Activated T-cell treated with anti-CD3 and anti-CD28 coated beads for 24 hours (primary cell): Measurements from ENCODE around the gene SOS1.
"Not testable (repeated sequence)": the region's sequence is repeated elsewhere in the genome, so short reads cannot be mapped to it uniquely, and the experiment has no call there.

Experiments
- DNase-seq: peaks from one replicate; pipeline ENCODE4 v3.0.0-alpha.2; 2020; ENCODE audit warnings: low read depth

SOS1 gene

DNA sequence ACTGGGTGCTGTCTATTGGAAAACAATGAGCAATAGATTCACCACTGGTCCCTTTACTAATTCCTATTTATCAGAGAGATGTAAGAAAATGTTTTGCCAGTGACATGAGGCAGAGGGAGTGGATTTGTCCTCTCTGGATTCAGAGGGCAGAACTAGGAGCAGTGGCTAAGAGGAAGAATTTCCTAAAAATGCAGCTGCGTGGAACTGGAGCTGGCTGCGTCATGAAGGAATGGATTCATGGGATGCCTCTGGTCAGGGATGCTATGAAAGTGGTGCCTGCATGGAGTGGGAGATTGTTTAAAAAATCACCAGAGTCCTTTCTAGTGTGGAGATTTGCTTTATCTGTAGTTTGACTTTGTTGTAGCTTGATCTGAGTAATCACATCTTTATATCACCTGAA is 152.8 kb downstream of the SOS1 start:
- DNase-seq, result no peak

DNA sequence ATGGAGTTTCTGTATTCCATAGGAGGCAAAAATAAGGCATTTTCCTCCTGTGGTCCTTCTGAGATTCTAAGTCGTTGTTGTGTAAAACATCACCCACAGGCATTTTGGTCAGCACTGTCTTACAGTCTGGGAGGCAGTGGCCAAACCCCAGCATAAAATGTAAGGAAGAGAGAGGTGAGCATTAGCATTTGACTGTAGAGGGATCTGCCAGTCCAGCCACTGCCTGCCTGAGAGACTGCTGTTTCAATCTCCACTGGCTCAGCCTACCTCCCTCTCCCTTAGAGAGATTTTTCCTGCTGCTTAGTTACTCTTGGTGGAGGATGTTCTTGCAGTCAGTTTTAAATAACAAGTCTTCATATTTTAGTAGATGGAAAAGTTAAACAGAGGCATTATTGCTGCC is 154.2 kb downstream of the SOS1 start:
- no peak for DNase-seq

DNA sequence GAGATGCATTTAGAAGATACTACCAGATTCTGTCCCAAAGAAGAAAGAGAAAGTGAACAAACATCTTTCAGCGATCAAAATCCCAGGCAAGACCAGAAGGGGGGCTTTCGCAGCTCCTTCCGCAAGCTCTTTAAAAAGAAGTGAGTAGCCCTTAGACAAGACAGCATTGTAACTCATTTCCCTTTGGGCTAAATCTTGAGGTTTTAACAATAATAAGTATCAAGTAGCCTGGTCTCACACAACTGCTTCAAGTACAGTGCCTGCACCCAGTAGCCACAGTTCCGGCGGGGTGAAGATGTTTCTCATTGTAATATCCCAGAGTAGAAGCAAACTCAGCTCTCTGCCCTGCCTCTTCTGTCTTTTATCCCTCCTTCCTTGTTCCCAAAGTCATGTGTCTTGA is 154.8 kb downstream of the SOS1 start:
- no peak for DNase-seq

DNA sequence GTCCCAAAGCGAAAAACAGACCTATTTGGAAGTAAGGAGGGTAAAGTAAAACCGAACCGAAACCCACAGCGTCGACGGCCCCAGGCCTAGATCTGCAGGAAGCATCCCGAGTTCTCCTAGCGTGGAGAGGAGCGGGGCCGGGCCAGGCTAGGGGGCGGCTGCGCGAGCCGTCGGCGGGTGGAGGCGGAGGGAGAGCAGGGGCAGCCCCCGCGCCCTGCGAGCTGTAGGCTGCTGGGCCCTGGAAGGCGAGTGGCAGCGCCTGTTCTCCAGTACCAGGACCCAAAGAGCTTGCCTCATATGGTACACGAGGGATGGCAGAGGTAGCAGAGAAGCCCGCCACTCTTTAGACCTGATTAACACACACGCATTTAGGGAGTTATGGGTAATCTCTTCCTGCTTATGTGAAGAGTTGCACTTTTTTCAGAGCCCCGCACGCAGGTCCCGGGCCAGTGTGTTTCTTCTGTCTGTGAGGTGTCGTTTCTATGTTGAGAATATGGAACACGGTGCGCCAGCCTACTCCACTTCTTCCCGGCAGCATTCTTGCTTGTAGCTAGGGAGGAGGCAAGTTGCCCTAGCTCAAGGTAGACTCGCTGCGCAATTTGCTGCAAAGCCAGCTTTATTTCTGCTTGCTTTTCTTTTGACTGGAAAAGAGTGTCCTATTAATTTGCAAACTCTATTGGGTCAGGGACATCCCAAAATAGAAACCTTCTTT is 160.1 kb downstream of the SOS1 start:
- no peak for DNase-seq

DNA sequence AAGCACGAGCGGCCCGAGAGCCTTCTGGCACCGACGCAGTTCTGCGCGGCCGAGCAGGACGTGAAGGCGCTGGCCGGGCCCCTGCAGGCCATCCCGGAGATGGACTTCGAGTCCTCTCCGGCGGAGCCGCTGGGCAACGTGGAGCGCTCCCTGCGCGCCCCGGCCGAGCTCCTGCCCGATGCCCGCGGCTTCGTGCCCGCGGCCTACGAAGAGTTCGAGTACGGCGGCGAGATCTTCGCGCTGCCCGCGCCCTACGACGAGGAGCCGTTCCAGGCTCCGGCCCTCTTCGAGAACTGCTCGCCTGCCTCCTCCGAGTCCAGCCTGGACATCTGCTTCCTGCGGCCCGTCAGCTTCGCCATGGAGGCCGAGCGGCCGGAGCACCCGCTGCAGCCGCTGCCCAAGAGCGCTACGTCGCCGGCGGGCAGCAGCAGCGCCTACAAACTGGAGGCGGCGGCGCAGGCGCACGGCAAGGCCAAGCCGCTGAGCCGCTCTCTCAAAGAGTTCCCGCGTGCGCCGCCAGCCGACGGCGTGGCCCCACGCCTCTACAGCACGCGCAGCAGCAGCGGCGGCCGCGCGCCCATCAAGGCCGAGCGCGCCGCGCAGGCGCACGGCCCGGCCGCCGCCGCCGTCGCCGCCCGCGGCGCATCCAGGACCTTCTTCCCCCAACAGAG is 160.8 kb downstream of the SOS1 start:
- peak; percentile 58 for DNase-seq

DNA sequence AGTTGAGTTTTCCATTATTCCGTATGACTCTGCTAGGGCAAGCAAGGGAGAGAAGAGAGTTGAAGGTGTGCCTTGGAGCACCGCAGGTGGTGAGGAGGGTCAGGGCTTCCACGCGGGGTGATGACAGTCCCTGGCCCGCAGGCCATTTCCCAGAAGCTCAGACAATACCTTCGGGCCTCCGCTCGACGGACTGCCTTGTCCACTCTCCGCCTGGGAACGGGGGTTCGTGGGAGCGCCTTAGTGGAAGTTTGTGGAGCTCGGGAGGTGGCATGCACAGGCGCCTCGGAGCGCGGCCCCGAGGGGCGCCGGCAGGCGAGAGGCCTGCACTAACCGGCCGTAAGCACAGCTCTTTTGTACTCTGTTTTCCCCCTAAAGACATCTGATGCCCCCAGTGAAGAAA is 161.4 kb downstream of the SOS1 start:
- DNase-seq, result no peak

DNA sequence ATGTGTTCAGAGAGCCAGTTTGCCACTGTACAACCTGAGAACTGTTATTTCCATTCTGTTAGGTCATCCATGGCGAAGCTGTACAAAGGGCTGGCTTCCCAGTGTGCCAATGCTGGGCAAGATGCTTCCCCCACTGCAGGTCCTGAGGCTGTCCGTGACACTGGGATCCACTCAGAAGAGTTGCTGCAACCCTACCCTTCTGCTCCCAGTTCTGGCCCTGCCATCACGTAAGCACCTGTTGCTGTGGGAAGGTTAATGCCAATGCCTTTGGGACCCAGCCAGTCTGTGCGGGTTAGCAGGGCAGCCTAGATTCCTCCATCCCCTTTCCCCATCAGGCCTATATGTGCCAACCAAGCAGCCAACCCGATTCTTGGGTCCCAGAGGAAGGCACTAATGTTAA is 162.9 kb downstream of the SOS1 start:
- DNase-seq, result no peak

DNA sequence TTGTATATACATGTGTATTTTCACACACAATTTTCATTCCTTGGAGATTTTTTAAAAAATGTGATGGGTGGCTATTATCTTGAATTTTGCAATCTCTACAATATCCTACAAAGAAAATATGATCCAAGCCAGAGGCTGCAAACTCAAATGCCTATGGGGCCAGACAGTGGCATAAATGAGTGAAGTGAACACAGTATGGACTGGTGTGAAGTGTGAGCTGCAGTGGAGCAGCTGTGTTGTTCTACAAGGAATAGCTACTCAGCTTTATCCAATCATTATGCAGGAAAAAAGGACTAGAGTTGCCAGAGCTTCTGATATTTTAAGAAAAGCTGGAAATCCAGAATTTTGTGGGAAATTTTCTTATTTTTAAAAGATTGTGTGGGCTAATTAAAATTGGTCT is 169.1 kb downstream of the SOS1 start:
- no peak for DNase-seq

DNA sequence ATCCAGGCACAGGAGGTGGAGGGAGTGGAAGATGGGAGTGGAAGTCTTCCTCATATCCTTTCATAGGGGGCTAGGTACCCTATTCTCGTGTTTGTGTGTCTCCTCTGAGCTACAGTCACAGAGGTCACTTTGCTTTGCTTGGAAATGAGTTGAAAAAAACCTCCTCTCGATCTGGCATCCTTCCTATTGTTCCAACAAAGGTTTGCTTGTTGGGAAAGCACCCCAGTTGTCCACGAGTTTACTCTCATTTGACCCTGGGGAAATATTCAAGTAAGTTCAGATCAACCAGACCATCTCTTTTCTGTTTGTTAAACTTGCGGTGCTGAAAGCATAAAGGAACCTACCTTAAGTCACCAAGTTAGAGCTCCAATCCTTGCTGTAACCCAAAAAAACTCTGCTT is 171.9 kb downstream of the SOS1 start:
- DNase-seq, result no peak

DNA sequence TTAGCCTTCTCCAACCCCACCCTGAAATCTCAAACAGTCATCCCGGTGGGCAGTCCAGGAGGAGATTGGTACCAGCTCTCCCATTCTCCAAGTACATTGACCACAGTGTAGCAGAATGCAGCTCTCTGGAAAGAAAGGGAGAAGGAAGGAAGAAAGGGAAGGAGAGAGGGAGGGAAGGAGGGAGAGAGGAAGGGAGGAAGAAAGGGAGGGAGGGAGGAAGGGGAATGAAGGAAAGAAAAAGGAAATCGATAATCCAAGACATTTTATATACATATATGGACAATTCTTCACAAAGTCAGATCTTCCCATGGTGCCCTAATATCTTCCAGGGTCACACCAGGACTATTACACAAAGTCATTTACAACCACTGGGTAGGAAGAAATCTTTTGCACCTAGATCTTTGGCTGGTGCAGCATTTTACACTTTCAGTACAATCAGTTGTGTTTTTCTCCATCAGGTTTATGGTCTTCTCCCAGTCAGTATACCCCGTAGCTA is 172.4 kb downstream of the SOS1 start:
- no peak for DNase-seq

DNA sequence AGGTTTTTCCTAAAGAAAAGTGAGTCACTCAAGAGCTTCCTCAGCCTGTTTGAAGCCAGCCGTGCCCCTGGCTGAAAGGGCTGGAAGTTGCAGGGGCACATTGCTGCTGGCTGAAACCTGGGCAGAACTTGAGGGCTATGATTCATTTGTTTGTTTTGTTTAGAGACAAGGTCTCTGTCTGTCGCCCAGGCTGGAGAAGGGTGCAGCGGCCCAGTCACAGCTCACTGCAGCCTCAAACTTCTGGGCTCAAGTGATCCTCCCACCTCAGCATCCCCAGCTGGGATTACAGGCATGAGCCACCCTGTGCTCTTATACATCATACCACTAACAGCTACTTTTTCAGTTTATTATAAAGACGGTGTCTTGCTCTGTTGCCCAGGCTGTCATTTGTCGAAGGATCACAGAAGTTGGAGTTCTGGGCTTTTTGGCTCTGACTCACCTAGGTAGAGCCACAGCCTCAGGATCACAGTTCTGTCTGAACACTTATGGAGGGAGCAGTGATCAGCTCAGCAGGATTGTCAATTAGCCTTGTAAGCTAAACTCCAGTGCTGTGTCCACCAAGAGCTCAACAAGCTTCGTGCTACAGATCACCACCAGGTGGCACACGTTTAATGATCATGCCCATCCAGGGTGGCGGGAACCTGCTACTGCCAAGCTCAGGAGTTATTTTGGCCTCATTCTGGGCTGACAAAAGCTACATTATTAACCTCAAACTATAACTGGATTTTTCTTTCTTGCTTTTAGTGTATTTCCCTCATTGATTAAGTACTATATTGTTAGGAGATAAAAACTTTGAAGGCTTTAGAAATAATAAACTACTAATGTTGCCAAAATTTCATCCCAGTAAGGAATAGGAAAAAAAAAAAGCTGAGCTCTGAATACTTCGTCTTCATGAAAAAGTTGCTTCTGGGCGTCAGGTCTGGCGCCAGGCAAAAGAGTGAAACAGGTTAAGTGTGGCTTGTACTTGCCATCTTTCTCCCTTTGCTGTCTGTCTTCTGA is 173.3 kb downstream of the SOS1 start:
- DNase-seq, result peak; percentile 43

DNA sequence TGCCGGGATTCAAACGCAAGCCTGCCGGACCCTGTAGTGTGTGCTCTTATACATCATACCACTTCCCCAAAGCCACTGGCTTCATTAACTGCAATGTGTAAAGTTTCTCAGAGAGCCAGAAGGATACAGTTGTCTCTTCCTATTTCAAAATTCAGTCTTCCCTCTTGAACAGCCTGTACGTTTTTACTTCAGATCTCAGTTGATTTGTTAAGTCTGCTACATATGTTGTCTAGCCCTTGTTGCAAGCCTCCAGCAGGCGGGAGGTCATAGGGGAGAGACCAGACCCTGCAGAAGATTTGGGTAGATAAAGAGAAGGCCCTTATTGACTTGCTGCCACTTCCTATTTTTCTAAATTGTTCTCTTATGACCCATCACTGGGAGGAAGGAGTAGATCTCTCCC is 174.9 kb downstream of the SOS1 start:
- no peak for DNase-seq

DNA sequence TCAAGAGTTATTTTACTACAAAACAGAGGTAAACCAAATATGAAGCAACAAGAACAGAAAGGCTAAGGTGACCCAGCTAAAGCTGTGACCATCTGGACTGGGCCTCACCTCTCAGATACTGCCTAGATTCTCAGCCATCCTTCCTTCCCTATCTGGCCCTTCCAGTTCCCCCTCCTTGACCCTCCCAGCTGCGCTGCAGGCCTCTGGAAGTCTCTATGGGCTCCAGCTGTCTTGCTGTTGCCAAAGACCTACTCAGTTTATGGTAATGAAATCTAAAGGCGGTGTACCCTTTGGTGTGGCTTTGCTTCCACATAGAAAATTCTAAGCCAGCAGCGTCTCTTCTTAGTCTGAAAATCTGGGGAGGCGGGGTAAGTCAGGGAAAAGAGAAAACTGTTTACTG is 175.5 kb downstream of the SOS1 start:
- DNase-seq, result no peak

DNA sequence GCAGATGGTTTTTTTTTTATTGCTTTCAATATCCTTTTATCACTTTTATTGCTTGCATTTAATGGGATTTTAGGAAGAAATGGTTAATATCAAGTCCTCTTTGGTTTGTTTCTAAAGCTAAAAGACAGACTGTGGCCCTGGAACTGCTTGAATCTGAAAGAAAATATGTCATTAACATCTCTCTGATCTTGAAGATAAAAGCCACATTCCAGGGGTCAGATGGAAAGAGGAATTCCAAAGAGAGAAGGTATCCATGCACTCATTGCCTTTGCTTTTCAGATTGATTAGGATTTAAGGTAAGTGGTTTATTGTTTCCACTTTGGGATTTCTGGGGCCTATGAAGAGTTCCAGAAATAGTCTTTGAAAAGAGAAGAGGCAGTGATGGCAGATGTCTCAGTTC is 177.1 kb downstream of the SOS1 start:
- no peak for DNase-seq

DNA sequence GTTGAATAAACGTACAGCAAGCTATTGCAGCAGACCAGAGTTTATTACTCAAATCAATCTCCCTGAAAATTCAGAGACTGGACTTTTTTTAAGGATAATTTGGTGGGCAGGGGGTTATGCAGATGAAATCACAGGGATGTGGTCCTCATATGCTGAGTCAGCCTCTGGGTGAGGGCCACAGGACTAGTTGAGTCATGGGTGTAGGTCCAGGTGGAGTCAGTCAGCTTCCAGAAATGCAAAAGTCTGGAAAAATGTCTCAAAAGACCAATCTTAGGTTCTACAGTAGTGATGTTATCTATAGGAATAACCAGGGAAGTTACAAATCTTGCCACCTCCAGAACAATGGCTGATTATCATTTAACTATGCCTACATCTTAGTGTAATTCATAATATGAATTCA is 180.1 kb downstream of the SOS1 start:
- no peak for DNase-seq

DNA sequence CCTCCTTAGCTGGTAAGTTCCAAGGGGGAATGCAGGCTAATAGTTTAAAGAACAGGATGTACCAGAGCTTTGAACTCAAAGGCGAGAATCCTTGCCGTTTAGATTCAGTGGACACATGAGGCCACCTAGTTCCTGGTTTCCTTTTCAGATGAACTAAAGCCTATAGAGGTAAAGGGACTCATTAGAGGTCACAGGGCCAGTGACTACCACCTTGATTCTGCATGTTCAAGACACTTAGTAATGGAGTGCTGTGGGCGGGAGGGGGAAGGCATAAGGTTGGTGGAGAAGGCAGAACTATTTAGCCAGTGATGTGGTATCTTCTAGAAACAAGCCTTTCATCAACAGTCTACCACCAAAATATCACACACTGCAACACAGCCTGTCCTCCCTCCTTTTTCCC is 183.3 kb downstream of the SOS1 start:
- no peak for DNase-seq

DNA sequence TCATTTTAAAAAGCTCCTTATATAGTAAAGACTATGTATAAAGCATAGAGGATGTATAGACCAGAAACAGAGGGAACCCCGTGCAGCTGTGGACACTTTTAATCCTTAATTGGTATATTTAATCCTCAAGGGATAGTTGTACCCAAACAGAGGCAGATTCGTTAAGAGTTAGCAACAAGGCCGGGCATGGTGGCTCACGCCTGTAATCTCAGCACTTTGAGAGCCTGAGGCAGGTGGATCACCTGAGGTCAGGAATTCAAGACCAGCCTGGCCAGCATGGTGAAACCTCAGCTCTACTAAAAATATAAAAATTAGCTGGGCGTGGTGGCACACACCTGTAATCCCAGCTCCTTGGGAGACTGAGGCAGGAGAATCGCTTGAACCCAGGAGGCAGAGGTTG is 184.3 kb downstream of the SOS1 start:
- not testable (repeated sequence) for DNase-seq

DNA sequence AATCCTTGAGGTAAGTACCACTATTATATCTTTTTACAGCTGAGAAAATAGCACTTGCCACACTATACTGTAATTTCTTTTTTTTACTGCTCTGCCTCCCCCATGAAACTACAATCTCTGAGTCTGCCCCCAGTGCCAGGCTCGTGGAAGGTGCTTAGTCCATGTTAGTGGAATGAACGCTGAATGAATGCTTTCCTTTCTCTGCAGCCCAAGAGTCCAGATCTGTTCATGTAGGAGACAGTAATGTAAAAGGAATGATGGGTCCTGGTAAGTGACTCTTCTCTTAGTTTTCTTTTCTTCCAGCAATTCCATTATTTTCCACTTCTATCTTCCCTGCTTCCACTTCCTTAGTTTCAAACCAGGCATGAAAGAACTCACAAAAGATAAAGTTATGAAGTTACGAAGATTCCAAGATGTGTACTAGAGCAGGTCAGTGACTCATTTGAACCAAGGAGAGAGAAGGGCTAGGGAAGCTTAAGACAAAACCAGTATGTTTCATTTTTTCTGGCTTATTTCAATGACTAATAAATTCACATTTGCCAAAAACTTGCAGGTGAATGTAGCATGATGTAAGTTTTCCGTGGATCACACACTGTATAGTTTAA is 185.2 kb downstream of the SOS1 start:
- DNase-seq, result no peak

DNA sequence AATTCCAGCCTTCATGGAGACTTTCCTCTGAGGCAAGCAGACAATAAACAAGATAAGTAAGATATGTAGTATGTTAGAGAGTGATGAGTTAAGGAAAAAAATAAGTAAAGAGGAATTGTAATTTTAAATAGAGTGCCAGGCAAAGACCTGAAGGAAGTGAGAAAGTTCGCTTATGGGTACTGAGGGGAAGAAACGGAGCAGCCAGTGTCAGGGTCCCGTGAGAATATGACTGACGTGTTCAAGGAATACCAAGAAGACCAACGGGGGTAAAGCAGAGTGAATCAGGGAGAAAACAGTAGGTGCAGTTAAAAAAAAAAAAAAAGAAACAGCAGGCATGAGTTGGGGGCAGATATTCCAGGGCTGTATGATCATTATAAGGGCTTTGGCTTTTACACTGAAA is 186.1 kb downstream of the SOS1 start:
- no peak for DNase-seq

DNA sequence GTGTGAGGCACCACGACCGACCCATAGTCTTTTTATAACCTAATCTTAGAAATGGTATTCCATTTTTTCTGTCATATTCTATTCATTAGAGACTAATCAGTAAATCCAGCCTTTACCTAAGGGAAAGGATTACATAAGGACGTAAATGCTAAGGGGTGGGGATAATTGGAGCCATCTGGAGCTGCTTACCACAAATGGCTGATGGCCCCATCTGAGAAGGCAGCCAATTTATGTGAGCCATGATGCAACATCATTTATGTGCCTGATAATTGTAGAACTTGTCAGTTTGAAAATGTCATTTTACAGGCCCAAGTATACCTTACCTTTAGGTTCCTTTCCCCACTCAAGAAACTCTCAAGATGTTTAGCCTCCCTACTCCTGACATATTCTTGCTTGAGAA is 187.2 kb downstream of the SOS1 start:
- DNase-seq, result no peak

DNA sequence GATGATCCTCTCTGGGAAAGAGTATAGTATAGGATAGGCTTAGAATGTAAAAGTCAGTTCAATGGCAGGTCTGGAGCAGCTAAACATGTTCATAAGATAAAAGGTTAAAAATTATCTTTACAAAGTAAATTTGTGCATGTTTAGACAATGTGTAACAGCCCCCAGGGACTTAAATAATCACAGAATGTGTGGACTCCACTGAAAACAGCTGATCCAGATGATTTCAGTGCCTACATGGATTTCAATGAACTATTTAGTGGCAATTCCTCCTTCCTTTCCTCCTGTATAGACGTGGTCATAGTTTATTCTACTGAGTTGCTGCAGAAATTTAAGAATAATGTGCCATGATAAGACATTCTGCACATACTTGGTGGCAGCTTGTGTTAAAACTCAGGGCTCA is 188.3 kb downstream of the SOS1 start:
- no peak for DNase-seq
